GM20431 (cell line): ENCODE results near the gene CALHM3.

Source experiments
- in situ Hi-C: fragments of 300-500 bp; cut with MseI, MboI; formaldehyde crosslinking; loops from one replicate; pipeline ENCODE4 v1.15.0; 2020; ENCODE audit warnings: low sequenced_read_pairs; ENCODE audit not compliant: unreplicated experiment

Gene CALHM3

DNA sequence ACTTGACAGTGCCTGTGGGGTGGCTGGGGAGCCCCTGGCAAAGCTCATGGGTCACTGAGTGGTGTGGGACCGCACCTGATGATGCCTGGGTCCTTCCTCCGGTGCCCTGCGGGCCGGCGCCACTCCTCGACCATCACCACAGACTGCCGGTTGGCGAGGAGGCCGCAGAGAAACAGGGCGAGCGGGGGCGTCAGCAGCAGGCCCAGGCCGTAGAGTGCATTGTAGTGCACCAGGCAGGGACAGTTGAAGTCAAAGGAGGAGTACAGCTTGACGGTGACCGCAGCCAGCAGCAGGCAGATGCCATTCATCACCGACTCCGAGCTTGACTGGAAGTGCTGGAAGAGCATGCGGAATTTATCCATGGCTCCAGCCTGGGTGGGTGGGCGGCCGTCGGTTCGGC lies 369 bp downstream of the CALHM3 start:
- in situ Hi-C loops, result loop anchor here (5.0 to 25.0 kb wide), 2 partner anchors 61 to 641 kb away; partner anchors contain the start of gene CYP17A1

DNA sequence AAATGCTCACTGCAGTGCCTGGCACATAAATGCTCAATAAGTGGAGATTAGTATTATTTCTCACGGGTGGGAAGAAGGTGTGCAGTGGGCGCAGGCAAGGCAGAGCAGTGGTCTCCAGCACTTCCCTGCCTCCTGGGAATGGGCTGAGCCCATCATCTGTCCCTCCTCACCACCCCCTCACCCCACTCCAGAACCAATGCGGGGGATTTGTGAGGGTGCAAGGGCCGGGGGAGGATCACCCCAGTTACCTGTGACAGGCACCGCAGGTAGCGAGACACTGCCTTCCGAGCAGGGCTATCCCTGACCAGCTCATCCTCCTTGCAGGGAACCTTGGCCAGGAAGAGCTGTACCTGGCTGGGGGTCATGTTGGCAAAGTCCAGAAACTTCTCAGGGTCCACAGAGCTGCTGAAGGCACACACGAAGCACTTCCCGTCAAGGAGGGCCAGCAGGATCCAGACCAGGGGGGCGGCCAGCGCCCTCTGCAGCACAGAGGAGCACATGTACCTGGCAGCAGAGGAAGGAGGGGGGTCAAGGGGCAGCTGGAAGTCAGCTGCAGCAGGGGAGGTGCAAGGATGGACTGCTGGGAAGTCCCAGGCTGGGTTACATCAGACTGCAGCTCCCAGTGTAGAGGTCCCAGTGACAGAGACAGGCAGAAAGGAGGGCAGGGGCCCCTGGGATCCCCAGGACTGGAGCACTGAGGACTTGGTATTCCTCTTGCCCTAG lies 2.8 kb downstream of the CALHM3 start:
- in situ Hi-C loops, result loop anchor here (5.0 to 25.0 kb wide), 2 partner anchors 59 to 639 kb away; partner anchors contain the start of gene CYP17A1

DNA sequence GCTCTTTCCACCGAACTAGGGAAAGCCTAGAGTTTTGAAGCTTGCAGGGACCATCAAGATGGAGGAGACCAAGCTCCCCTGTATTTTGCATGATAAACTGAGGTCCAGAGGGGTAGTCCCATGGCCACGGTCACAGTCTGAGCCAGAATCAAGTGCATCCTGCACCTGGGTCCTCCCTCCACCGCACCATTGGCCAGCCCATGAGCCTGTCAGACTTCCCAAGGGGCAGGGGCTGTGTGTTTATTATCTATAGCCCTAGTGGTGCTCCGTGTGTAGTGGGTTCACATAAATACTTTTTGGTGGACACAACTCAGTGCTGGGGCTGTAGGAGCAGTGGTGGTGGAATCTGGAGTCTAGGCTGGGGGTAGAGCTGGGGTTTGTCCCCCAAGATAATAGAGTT lies 3.6 kb downstream of the CALHM3 start:
- in situ Hi-C loops, result loop anchor here (5.0 to 25.0 kb wide), 2 partner anchors 58 to 638 kb away; partner anchors contain the start of gene CYP17A1

DNA sequence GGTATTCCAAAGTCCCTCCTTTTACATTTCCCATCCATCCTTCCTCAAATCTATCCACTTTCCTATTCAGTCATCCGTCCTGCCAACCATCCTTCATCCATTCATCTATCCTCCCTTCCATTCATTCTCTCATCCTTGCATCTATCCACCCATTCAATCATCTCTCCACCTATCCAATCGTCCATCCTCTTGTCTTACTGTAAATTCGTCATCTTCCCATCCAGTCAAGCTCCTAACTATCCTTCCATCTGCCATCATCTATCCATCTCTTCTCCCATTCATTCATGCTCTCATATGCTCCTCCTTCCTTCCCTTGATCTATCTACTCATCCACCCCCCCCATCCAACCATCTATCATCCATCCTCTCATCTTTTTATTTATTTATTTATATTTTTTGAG lies 5.0 kb downstream of the CALHM3 start:
- in situ Hi-C loops, result no loop called here

DNA sequence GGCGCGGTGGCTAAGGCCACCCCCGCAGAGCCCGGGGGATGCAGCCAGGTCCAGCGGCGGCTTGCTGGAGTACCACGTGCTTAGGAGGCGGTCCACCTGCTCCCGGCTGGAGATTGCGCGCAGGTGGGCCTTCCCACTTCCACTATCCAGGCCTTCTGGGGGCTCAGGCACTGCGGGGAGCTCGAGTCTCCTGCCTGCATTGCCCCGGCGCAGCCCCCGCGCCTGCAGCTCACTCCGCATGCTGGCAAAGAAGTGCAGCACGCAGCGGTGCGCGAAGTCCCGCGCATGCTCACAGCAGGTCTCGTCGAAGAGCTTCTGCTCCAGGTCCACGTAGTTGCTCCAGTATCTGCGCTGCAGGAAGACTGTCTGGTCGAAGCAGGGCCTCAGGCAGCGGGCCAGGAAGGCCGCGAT lies 5.8 kb downstream of the CALHM3 start:
- in situ Hi-C loops, result no loop called here

DNA sequence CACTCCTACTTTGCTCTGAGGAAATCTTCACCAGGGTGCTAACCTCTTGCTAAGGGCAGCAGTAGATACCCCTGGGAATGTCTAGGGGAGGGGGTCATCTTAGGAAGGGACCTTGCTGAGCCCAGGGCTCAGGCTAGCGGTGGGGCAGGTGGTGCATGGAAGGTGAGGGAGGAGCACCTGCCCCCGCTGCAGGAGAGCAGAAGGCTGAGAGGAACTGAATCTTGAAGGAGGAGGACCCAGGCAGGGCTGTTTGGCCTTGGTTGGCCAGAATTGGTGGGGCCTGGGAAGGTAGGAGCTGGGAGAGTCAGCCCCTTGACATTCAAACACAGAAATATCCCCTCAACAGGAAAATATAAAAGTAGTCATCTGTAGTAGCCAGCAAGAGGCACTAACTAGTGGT lies 7.0 kb downstream of the CALHM3 start:
- in situ Hi-C loops, result no loop called here

DNA sequence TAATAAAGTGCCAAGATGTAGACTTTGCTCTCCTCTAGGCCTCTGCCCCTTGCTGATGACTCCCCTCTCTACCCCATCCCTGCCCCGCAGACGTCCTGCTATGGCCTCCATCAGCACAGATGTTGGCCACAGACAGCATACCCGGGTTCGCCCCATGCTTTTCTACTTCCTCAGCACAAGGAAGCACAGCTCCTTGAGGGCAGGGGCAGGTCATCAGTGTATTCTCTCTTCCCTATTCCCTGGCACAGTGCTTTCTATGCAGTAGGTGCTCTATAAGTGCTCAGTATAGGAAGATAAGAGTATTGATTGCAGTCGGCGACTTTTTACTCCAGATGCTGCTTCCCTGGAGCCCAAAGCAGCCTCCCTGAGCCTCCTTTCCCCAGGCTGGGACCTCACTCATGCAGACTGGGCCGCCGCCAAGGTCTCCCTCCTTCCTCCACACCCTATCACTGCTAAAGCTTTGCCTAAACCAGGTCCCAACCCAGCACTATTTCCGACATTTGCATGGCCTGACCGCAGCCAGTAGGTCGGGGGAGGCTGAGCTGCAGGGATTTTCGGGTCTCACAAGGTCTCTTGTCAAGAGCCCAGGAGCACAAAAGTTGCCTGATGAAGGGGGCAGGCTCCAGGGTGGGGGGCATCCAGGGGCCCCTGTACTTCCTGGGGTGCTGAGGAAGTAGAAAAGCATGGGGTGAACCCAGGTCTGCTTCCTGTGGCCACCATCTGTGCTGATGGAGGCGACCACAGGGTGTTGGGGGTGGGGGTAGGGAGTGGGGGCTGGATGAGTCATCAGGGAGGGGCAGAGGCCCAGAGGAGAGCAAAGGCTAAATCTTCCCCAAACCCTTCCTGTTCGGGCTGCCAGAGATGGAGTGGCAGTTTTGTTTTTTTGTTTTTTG lies 8.0 kb downstream of the CALHM3 start:
- in situ Hi-C loops, result no loop called here

DNA sequence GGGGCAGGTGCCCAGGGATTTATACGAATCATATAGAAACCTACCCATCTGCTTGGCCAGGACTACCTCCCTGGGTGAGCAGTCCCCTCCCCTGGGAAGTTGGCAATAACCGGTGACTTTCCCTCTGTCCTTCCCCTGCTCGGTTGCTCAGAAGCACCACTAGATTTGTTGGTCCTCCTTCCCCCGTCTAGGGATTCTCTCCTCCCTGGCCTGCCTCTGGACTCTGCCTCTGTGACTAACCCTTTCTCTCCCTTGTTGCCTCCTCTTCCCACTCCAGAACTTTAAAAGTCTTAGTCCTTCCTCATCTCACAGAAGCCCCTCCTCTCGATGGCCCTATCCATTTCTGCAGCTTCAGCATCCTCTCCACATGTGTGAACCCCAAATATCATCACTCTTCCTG lies 9.8 kb downstream of the CALHM3 start:
- in situ Hi-C loops, result no loop called here

DNA sequence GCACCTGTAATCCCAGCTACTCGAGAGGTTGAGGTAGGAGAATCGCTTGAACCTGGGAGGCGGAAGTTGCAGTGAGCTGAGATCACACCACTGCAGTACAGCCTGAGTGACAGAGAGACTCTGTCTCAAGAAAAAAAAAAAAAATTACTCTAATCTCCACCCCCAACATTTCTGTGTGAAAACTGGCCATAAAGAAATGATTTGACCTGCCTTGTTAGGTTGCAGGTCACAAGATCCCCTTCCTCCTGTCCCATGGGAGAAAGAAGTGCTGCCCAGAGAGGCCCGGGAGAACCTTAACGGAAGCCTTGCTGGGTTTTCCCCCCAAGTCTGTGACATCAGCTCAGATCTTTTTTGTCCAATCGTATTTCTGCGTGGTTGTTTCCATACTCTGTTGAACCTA lies 11.6 kb downstream of the CALHM3 start:
- in situ Hi-C loops, result no loop called here

DNA sequence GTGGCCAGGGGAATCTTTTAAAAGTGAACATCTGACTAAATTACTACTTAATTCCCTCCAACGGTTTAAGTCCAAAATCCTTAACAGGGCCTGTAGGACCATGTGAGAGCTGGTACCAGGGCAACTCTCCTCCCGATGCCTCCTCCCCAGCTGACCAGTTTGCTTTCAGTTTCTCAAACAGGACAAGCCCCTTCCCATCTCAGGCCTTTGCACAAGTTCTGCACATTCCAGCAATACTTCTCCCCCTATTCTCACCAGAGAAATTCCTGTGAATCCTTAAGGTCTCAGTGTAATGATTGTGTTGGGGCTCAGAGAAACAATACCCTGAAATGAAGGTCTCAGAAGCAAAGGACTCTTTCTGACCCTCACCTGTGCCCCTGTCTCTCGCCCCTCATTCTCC lies 12.3 kb downstream of the CALHM3 start:
- in situ Hi-C loops, result no loop called here

DNA sequence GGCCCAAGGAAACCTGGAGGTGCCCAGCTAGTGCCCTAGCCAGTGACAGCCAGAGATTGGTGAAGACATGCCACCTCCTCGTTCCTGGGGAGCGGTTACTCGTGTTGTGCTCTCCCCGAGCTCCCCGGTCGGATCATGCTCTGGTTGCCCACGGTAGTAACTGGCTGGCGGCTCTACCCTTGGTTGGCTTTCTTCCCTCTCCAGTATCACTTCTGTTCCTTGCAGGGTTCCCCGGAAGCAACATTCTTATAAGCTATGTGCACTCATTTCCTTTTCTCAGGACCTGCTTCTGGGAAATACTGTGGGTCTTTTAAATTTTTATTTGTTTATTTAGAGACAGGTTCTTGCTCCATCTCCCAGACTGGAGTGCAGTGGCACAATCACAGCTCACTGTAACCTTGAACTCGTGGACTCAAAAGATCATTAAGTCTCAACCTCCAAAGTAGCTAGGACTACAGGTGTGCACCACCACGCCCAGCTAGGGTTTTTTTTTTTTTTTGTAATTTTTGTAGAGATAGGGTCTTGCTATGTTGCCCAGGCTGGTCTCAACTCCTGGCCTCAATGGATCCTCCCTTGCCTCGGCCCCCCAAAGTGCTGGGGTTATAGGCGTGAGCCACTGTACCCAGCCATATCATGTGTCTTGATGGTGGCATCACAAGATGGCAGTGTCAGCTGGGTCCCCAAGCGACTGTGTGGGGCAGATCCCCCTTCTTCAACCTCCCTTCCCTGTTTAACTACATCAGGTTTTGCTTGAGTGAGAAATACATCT lies 13.4 kb downstream of the CALHM3 start:
- in situ Hi-C loops, result no loop called here

DNA sequence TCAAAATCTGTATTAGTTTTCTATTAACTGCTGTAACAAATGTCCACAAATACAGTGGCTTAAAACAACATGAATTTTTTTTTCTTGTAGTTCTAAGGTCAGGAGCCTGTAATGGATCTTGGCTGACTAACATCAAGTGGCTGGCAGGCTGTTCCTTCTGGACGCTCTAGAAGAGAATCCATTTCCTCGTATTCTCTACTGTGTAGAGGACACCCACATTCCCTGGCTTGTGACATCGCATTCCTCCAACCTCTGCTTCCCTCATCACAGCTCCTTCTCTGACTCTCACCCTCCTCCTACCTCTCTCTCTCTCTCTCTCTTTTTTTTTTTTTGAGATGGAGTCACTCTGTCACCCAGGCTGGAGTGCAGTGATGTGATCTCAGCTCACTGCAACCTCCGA lies 15.5 kb downstream of the CALHM3 start:
- in situ Hi-C loops, result no loop called here

DNA sequence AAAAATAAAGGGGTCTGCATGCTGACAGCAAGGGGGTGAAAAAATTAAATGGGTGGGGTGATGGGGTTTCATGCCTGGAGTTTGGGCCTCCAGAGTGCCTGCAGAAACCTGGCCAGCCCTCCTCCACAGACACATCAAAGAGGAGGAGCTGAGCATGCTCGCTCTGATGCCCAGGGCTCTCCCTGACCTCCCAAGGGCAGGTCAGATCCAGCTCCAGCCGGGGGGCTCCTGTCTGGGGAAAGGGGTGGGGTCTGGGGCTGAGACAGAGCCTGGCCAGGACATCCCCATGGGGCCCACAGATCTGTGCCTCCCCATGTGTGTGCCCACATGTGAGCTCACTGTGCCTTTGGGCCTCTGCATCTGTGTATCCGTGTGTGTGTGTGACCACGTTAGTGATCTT lies 19.4 kb downstream of the CALHM3 start:
- in situ Hi-C loops, result no loop called here

DNA sequence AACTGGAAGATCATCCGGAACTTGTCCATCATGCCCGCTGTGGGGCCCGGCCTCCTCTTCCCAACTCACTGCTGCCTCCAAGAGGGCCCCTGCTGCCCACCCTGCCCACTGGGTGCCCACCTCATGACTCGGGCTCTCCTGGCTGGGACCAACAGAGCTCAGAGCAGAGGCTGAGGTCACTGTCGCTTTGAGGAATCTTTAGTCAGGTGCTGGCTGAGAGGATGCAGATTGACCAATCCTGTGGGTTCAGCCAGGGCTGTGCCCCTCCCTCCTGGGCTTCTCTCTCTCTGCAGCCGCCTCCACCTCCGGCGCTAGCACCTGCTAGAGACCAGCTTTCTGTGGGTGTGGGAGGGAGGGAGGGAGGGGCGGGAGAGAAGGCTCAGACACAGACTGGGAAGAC lies 20.3 kb downstream of the CALHM3 start, which contains the start of gene CALHM1:
Gene CALHM1 (minus strand): TSS at position 181 of the 400 bp plus-strand sequence. CDS start 149 bp downstream, at position 32.
- in situ Hi-C loops, result no loop called here

DNA sequence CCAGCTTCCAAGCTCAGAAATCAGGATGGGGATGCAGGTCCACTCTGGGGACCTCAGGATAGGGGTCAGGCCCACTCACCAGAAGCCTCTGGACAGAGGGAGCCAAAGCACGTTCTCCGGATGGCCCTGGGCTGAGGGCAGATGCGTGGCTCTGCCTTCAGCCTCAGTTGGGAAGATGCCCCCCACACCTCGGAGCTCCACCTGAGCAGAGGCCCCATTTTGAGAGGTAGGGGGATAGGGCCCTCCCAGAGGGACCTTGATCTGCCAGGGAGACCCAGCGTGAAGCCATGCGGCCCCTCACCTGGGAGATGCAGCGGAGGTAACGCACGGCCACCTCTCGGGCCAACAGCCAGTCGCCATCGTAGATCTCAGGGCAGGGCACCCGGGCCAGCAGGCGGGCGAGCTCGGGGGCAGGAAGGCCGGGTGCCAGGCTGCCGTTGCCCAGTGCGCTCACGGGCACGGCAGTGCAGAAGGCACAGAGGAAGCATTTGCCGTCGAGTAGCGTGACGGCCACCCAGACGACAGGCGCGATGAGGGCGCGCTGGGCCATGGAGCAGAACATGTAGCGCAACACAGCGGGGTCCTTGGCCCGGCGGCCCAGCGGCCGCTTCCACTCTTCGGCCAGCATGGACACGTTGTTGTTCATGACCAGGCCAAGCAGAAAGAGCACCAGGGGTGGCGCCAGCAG lies 21.0 kb downstream of the CALHM3 start:
- in situ Hi-C loops, result no loop called here

DNA sequence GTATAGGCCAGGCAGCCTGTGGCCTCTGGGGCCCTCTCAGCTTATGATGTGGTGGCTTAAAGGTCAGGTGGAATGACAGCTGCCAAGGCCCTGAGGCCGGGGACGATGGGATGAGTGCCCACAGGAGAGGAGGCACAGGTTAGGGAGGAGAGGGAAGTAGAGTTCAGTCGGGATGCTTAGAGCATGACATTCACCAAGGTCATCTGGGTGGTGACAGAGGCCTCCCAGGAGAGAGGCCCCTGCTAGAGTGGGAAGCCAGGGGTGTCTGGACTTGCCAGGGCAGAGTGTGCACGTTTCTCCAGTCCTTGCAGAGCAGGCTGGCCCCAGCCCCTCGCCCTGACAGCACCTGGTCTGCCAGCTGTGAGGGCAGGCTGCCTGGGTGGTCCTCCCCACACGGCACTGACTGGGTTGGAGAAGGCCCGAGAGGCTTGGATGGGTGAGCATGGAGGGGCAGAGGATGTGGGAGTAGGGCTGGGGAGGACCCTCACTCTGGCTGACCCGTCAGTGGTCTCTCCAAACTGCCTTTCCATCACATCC lies 21.8 kb downstream of the CALHM3 start:
- in situ Hi-C loops, result no loop called here

DNA sequence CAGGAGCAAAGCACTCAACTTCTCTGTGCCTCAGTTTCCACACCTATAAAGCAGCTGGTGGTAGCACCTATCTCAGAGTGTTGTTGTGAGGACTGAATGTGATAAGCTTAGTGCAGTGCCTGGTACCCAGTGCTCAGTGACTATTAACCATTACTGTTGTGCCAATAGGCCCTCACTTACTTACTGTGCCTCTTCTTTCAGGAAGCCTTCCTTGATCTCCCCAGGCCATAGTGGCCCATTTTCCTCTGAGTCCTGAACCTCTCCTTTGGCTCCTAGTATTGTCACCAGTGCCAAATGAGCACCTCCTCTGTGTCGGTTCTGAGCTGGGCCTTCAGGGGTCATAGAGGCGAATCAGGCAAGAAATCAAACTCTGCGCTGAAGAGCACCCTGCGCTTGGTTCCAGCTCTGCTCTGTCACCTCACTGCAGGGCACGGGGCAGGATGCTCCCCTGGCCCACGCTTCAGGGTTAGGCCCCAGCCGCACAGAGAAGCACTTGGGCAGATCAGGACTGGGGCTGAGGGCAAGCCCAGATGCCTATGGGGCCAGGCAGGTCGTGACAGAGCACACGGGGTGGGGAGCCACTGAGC lies 22.9 kb downstream of the CALHM3 start:
- in situ Hi-C loops, result no loop called here

DNA sequence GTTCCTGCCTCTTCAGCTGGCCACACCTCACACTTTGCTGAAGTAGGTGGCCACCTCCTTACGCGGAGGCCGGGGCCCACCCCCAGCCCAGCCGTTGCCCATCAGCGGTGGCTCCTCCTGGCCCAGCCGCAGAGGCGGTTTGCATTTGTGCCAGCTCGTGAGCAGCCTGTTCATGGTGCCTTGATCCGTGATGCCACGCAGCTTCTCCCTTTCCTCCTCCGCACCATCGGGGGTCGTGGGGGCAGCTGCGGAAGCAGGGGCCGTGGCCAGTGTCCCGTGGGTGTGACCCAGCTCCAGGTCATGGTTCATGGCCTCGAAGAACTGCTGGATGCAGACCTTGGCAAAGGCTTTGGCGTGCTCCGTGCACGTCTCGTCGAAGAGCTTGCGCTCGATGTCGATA lies 23.8 kb downstream of the CALHM3 start:
- in situ Hi-C loops, result no loop called here

DNA sequence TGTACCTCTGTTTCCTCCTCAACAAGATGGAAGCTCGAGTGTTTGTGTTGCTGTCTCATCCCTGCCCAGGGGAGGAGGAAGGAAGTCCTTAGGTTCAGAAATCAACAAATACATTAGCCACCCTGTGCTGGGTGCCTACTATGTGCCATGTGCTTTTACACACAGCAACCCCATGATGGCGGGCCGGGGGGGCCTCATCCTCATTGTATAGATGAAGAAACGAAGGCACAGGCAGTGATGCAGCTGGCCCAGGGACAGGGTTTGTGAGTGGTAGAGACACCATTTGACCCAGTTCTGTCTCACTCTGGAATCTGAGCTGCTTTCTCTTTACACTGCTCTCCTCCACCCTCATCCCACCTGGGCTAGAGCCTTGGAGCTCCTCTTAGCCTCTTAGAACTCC lies 25.0 kb downstream of the CALHM3 start:
- in situ Hi-C loops, result no loop called here
